Mucosa of stomach (tissue), 1 donor: ENCODE measurements around the gene DTX2.
"Not testable (repeated sequence)": the region's sequence is repeated elsewhere in the genome, so short reads cannot be mapped to it uniquely, and the experiment has no call there.

Experiments
- H3K27me3 ChIP-seq: one replicate; pipeline ENCODE4 v1.7.0; 2013; ENCODE audit warnings: mild to moderate bottlenecking, low read length; ENCODE audit not compliant: control insufficient read depth, insufficient read depth
- H3K36me3 ChIP-seq: one replicate; pipeline ENCODE4 v1.7.0; 2013; ENCODE audit warnings: low read length; ENCODE audit not compliant: control insufficient read depth, insufficient read depth
- H3K4me1 ChIP-seq: one replicate; pipeline ENCODE4 v1.7.0; 2013; ENCODE audit warnings: mild to moderate bottlenecking, low read length; ENCODE audit not compliant: control insufficient read depth, insufficient read depth
- H3K4me3 ChIP-seq: one replicate; pipeline ENCODE4 v1.7.0; 2013; ENCODE audit warnings: low read length
- H3K9ac ChIP-seq: one replicate; pipeline ENCODE4 v1.7.0; 2013; ENCODE audit warnings: mild to moderate bottlenecking, low read length, moderate library complexity
- H3K9me3 ChIP-seq: one replicate; pipeline ENCODE4 v1.7.0; 2013; ENCODE audit warnings: mild to moderate bottlenecking, low read length, moderate library complexity; ENCODE audit not compliant: control insufficient read depth
- donor health status: Pancreatic carcinoma.

The DTX2 gene

DNA sequence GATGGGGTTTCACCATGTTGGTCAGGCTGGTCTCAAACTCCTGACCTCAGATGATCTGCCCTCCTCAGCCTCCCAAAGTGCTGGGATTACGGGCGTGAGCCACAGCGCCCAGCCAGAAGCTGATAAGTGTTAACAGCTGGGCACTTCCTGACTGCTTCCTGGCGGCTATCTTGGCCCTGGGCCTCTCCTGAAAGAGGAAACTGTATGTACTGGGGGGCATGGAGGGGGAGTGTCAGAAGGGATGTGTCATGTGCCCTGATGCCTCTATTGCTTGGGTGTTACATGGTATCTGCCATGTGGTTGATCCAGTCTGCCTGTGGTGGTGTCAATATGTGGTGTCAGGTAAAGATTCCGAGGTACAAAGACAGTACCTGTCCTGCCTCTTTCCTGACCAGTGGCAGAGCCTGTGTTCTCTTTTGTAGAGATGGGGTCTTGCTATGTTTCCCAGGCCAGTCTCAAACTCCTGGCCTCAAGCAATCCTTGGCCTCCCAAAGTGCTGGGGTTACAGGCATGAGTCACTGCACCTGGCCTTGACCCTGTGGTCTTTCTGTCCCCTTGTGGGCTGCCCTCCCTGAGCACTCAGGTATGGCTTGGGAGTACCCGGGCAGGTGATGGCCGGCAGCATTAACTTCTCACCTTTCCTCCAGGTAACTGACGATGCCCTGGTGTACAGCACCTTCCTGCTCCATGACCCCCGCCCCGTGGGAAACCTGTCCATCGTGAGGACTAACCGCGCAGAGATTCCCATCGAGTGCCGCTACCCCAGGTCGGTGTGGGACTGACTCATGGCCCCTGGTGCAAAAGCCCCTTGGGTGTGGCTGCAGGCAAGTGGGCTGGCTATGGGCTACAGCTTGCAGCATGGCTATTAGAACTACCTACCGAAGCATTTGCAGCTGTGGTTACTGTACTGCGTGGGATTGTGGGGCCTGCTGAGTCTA is 32.4 kb upstream of the DTX2 start:
- H3K9ac ChIP-seq: no peak overlapping the region
- H3K36me3 ChIP-seq: no peaks in the 10 kb centered on the region
- no peak overlapping the region for H3K4me3 ChIP-seq

DNA sequence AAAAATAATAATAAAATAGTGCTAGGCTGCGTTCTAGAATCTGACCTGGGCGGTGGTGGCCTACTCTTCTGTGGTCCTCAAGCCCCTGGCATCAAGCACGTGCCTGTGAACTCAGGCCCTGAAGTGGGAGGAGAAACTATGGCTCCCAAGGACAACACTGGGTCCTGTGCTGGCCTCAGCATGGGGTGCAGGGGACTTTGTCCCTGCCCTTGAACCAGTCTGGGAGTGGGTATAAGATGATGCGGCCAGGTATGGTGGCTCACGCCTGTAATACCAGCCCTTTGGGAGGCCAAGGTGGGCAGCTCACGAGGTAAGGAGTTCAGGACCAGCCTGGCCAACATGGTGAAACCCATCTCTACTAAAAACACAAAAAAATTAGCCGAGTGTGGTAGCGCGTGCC is 31.3 kb upstream of the DTX2 start:
- Histone ChIP-seq H3K4me1 (no peaks in the 10 kb centered on the region), H3K9ac (no peak overlapping the region), H3K27me3 (no peaks in the 10 kb centered on the region), H3K9me3 (no peaks in the 10 kb centered on the region), H3K36me3 (no peaks in the 10 kb centered on the region), H3K4me3 (no peak overlapping the region)

More for the DNA sequence above, 32.4 kb upstream of the DTX2 start:
- Histone ChIP-seq H3K4me1 (no peaks in the 10 kb centered on the region), H3K27me3 (no peaks in the 10 kb centered on the region), H3K9me3 (no peaks in the 10 kb centered on the region)

DNA sequence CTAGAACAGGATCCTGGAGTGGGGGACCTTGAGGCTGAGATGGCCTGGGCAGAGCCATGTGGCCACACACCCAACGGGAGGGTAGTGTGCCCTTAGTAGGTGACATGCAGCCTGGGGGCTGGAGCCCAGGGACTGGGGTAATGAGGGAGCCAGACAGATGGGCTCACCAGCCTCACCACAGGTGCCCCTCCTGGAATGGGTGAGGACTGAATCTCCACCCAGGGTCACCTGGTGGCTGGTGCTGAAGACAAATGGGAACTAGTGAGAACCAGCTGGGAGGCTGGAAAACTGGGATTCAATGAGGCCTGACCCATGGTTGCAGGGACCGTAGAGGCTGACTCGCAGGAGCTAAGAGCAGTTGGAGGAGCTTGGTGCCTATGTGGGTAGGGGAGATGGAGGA is 30.7 kb upstream of the DTX2 start:
- H3K27me3 ChIP-seq: no peaks in the 10 kb centered on the region
- no peak overlapping the region for H3K9ac ChIP-seq
- H3K9me3 ChIP-seq: no peaks in the 10 kb centered on the region
- H3K36me3 ChIP-seq: no peaks in the 10 kb centered on the region
- H3K4me3 ChIP-seq: no peak overlapping the region
- no peaks in the 10 kb centered on the region for H3K4me1 ChIP-seq

DNA sequence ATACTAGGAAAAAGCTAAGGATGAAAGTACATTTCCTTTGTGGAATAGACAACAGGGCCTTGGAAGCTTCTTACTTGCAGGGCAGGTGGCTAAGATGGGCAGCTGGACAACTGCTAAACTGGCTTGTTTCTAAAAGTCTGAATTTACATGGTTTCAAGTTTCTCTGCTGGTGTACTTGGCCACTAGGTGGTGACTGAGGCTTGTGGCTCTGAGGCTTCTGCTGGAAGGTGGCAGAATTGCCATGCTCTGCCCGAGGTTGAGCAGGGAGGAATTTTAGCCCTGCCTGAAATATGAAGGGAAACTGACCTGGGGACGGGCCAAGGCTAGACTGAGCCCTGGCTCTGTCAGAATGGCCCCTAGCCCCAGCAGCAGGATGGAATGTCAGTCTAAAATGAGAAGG is 23.6 kb upstream of the DTX2 start:
- H3K36me3 ChIP-seq: not testable (repeated sequence)

DNA sequence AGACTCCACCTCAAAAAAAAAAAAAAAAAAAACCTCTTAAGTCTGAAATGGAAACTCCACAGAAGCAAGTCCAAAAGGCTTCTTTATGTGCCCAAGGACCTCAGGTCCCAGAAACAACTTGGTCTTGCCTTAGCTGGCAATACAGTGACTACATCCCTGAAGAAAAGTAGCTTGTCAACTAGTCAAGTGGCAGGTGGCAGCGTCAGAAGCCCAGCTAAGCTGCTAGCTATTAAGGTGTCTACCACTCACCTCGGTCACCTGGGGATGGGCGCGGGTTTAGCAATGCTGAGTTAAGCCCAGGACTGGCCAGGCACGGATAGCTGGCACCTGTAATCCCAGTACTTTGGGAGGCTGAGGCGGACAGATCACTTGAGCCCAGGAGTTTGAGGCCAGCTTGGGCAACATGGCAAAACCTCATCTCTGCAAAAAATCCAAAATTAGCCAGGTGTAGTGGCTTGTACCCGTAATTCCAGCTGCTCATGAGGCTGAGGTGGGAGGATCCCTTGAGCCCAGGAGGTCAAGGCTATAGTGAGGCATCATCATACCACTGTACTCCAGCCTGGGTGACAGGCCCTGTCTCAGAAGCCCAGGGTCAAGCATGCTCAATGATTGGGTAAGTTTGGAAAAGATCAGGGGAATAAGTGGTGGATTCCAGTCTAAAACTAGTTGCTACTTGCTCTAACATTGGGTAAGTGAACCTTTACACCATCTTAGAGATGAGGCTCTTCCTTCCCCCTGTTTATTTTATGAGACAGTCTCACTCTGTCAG is 22.2 kb upstream of the DTX2 start:
- H3K9me3 ChIP-seq, H3K27me3 ChIP-seq, H3K36me3 ChIP-seq, H3K4me3 ChIP-seq, H3K9ac ChIP-seq, H3K4me1 ChIP-seq: not testable (repeated sequence)

More for the DNA sequence above, 23.6 kb upstream of the DTX2 start:
- H3K9me3 ChIP-seq, H3K9ac ChIP-seq, H3K27me3 ChIP-seq, H3K4me3 ChIP-seq, H3K4me1 ChIP-seq: not testable (repeated sequence)

DNA sequence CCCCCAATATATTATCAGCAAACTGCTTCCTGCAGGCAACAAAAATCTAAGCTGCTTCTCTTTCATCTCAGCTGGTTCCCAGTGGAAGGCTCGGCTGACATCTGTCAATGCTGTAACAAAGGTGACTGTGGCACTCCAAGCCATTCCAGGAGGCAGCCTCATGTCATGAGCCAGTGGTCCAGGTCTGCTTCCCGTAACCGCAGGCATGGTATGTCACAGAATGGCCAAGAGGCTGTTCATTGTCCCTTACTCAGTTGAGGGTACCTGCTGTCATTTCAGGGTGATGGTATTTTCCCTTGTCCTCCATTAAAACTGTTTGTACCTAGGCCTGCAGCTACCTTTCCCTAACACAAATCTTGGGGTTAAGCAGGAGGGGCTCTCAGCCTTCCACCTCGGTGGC is 21.1 kb upstream of the DTX2 start:
- H3K36me3 ChIP-seq, H3K9me3 ChIP-seq, H3K4me3 ChIP-seq, H3K9ac ChIP-seq, H3K4me1 ChIP-seq, H3K27me3 ChIP-seq: not testable (repeated sequence)

DNA sequence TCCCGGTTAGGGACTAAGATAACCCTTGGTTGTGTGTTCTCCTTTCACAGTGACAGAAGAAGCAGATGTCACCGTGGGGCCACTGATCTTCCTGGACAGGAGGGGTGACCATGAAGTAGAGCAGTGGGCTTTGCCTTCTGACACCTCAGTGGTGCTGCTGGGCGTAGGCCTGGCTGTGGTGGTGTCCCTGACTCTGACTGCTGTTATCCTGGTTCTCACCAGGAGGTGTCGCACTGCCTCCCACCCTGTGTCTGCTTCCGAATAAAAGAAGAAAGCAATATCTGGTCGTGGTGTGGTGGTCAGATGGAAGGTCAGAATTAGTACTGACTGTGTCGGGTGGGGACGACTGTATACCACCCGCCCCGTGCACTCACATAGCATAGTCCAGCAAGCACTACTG is 19.7 kb upstream of the DTX2 start:
- not testable (repeated sequence) for H3K4me3 ChIP-seq, H3K36me3 ChIP-seq, H3K9me3 ChIP-seq, H3K9ac ChIP-seq, H3K27me3 ChIP-seq, H3K4me1 ChIP-seq

DNA sequence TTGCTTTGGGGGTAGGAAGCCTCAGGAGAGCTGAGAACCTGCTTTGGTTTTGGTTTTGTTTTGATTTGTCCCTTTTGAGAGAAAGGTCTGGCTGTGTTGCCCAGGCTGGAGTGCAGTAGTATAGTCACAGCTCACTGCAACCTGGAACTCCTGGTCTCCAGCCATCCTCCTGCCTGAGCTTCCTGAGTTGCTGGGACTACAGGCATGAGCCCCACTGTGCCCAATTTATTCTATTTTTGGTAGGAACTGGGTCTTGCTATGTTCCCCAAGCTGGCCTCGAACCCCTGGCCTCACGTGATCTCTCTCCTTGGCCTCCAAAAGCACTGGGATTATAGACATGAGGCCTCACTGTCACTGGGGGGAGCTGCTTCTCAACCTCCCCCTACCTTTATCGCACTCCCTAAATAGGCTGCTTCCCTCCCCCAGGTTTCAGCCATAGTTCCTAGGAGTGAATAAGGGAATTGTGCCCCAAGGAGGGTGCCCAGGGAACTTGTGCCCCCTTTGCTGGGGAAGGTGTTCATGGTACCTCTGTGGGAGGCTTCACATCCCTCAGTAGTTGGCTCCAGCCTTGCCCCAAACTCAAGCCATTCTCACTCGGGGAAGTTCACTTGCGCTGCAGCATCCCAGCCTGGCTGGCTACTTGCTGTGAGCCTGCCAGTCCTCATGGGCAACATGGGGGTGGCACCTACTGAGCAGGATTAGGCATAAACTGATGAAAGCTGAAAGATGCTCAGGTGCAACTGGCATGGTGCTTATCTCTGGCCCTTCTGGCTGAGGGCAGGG is 18.7 kb upstream of the DTX2 start:
- not testable (repeated sequence) for H3K9me3 ChIP-seq, H3K36me3 ChIP-seq, H3K9ac ChIP-seq, H3K27me3 ChIP-seq, H3K4me1 ChIP-seq, H3K4me3 ChIP-seq

DNA sequence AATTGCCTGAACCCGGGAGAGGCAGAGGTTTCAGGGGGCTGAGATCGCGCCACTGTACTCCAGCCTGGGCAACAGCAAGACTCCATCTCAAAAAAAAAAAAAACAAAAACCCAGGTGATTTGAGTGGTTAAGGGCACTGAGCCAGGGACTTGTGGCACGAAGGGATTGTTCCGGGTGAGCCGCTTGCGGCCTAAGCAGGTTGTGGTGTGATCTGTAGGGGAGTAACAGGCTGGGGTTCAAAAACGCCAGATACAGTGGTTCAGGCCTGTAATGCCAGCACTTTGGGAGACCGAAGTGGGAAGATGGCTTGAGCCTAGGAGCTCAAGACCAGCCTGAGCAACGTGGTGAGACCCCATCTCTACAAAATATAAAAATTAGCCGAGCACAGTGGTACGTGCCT is 17.7 kb upstream of the DTX2 start:
- H3K9ac ChIP-seq, H3K27me3 ChIP-seq, H3K4me1 ChIP-seq, H3K9me3 ChIP-seq, H3K36me3 ChIP-seq, H3K4me3 ChIP-seq: not testable (repeated sequence)

DNA sequence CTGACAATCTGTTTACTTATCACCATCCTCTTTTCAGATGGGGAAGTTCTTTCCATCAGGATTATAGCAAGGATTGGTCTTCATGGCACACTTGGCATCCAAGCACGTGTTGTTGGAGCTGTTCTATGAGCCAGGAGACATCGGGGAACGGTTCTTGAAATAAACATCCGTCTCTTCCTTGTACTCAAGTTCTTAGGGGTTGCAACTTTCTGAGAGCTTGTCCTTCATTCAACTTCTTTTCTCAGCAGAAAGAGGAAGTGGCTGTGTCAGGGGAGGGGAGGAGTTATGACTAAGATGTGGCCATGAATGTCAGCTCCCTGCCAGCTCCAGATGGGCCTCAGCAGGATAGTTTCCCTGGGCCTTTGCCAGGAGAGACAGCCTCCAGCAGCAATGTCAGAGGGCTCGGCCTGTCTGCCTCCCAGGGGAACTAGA is 15.9 kb upstream of the DTX2 start:
- not testable (repeated sequence) for H3K9me3 ChIP-seq, H3K9ac ChIP-seq, H3K36me3 ChIP-seq, H3K4me3 ChIP-seq, H3K27me3 ChIP-seq, H3K4me1 ChIP-seq

DNA sequence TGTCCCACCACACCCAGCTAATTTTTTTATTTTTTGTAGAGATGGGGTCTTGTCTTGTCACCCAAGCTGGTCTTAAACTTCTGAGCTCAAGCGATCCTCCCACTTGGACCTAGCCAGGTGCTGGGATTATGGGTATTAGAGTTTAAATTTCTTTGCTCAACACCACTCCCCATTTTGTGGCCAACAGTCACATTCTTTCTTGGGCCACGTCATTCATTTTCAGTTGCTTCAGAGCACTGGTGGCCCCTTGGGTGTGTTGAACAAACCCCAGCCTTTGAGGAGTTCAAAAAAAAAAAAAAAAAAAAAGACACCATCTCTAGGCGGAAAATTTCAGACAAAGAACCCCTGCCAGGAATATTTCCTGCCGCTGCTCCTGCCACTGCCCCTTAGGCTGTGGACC is 4.5 kb upstream of the DTX2 start:
- not testable (repeated sequence) for H3K4me1 ChIP-seq, H3K27me3 ChIP-seq, H3K36me3 ChIP-seq, H3K9me3 ChIP-seq, H3K4me3 ChIP-seq, H3K9ac ChIP-seq

DNA sequence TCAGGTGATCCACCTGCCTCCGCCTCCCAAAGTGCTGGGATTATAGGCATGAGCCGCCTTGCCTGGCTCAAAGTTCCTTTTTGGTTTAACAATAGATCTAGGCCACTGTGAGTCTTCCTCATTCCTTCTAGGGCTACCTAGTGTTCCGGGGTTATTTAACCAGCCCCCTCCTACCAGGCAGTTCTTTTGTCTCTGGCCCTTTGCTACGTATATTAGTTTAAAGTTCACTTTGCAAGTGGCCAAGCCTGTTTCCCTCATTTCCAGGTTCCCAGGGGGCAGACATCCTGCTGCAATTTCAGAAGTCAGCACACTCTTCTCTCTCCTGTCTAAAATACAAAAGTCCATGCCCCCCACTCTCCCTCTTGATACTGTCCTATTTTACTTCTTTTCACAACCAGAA is 3.0 kb upstream of the DTX2 start:
- H3K27me3 ChIP-seq, H3K36me3 ChIP-seq, H3K9ac ChIP-seq, H3K9me3 ChIP-seq, H3K4me3 ChIP-seq, H3K4me1 ChIP-seq: not testable (repeated sequence)
